COR-L47 (cell line): ENCODE measurements around the gene PDK4.
"Not testable (repeated sequence)": the region's sequence is repeated elsewhere in the genome, so short reads cannot be mapped to it uniquely, and the experiment has no call there.

Experiments
- DNase-seq: peaks from one replicate; lab custom pipeline; 2025; lab: John Stamatoyannopoulos, UW

Gene PDK4

GRCh38 chr7:95569720-95570119 lies 26.6 kb downstream of the PDK4 start:
- no peak for DNase-seq

- DNase-seq = no peak
Observed at GRCh38 chr7:95560674-95561073, 35.6 kb downstream of the PDK4 start.

DNA sequence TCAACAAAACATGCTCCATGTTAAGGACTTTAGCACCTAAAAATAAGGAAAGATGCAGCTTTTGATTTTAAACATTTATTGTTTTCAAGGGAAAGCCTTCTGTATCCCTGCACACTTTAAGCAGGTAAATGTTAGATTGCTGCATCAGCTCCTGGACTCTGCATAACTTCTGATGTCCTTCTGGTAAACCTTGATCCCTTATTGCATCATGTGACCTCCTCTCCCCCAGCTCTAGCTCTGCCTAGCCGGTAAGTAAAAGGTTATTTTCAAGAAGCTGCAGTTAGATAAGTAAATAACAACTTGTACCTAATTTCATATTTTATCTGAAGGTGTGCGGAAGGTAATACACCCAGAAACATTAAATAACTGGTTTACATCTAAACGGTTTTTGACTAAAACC lies 37.5 kb downstream of the PDK4 start:
- no peak for DNase-seq

- no peak for DNase-seq
Observed at GRCh38 chr7:95556777-95557176, 39.5 kb downstream of the PDK4 start.

GRCh38 chr7:95553939-95554338 lies 42.4 kb downstream of the PDK4 start:
- DNase-seq = no peak

- not testable (repeated sequence) for DNase-seq
Observed at GRCh38 chr7:95552010-95552926, 44.0 kb downstream of the PDK4 start.

GRCh38 chr7:95550546-95550945 lies 45.8 kb downstream of the PDK4 start:
- DNase-seq = no peak

GRCh38 chr7:95549818-95550529 lies 46.3 kb downstream of the PDK4 start:
- DNase-seq = peak; percentile 77

- no peak for DNase-seq
Observed at GRCh38 chr7:95547361-95548348, 48.7 kb downstream of the PDK4 start.

GRCh38 chr7:95546647-95547046 lies 49.7 kb downstream of the PDK4 start:
- no peak for DNase-seq

- DNase-seq = no peak
Observed at GRCh38 chr7:95545673-95546072, 50.6 kb downstream of the PDK4 start.

GRCh38 chr7:95545007-95545615 lies 51.2 kb downstream of the PDK4 start:
- no peak for DNase-seq

DNA sequence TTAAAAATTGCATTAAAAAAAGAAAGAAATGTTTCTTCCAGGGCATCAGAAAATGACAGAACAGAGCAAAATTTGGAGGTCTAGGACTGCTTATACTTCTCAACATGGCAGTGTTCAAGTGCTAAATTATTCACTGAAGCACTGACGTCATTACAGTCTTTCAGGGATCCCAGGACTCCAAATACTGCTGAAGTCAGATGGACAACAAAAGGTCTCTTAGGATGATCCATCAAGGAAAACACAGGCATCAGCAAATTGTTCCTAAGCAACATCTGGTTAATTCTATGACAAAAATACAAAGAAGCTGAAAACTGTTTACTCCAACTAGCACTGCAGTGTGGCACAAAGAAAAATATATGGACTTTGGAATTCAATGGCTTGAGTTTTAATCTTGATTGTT lies 52.1 kb downstream of the PDK4 start:
- DNase-seq = no peak

GRCh38 chr7:95543312-95543711 lies 53.0 kb downstream of the PDK4 start:
- no peak for DNase-seq

GRCh38 chr7:95540366-95540765 lies 56.0 kb downstream of the PDK4 start:
- no peak for DNase-seq

DNA sequence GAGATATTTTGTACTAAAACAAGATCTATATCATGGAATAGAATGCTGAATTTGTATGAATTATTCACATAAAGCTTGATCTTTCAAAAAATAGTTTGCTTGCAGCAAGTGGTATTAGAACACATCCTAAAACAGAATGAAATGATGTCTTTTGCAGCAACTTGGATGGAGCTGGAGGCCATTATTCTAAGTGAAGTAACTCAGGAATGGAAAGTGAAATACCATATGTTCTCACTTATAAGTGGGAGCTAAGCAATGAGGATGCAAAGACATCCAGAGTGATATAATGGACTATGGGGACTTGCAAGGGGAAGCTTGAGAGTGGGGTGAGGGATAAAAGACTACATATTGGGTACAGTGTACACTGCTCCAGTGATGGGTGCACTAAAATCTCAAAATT lies 56.9 kb downstream of the PDK4 start:
- no peak for DNase-seq

DNA sequence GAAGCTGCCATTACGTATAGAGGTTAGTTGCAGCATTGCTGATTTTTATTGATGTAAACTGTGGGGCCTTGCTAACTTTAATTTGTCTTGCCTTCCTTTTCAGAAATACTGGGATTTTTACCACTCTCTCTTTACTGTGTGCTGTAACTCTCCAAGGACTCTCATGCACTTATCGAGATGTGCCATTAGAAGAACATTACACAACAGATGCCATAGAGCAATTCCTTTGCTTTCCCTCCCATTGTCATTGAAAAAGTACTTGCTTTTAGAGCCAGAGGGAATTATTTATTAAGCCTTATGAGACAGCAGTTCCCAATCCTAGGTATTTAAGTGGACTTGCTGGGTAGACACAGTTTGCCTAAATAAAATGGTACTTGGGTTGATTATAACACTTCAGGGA lies 58.8 kb downstream of the PDK4 start:
- no peak for DNase-seq

DNA sequence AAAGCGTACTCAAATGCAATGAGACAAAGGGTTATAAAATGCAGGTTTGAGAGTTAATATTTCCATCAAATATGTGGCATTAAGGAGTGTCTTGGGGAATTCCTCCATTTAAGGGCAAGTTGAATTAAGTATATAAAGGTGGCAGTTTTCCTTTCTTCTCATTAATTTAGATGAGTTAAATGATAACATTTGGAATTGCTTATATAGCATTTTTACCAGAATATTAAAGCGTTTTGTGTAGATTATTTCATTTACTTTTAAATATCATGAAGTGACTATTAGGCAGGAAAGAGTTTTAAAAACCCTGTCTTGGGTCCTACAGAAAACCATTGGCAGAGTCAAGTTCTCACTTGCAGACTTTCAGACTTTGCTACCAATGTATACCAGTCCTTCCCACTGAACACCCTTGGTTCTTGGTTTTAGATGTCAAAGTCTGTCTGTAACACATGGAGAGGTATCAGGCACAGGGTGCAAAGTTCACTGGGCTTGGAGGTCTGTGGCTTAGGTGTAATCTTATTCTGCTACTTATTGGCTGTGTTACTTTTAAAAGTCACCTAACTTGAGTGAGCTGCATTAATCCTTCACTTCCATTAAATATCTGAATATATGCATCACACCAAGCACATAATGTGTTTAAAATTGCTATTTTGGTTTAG lies 59.5 kb downstream of the PDK4 start:
- DNase-seq = no peak

- DNase-seq = no peak
Observed at GRCh38 chr7:95535662-95536061, 60.7 kb downstream of the PDK4 start.

DNA sequence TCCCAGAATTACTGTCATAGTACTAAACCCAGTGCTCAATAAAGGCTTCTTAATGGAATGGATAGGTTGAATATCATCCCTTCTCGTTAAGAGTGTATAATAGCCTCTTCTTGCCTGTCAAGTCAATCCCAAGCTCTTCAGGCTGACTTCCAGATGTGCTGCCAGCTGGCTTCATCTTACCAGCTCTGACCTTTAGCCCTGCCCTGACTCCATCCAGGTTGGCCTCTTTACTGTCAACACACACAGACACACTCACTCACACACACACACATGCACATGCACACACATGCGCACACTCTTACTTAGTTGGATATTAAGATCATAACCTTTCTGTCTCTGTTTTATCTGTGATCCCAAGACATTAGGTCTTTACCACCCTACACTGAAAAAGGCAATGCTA lies 61.5 kb downstream of the PDK4 start:
- DNase-seq = no peak
